Measurements from ENCODE around the gene HOXC12. TPM values are rescaled to one million over a fixed set of nuclear protein-coding genes. Genes with fewer than 3 reads are reported as not detected.

Gene HOXC12
- polyA plus RNA-seq, 3 donors, result 0.02 TPM; not detected in 2

GRCh38 chr12:53988541-53989226 is 34.0 kb downstream of the HOXC12 start:
- H3K27ac ChIP-seq (ENCODE audit: low read depth, low read length), result no peak overlapping the region
- 4 to 16% (median 14%) methylated on average over 5 of the region's 5 CpGs for WGBS, 3 donors

DNA sequence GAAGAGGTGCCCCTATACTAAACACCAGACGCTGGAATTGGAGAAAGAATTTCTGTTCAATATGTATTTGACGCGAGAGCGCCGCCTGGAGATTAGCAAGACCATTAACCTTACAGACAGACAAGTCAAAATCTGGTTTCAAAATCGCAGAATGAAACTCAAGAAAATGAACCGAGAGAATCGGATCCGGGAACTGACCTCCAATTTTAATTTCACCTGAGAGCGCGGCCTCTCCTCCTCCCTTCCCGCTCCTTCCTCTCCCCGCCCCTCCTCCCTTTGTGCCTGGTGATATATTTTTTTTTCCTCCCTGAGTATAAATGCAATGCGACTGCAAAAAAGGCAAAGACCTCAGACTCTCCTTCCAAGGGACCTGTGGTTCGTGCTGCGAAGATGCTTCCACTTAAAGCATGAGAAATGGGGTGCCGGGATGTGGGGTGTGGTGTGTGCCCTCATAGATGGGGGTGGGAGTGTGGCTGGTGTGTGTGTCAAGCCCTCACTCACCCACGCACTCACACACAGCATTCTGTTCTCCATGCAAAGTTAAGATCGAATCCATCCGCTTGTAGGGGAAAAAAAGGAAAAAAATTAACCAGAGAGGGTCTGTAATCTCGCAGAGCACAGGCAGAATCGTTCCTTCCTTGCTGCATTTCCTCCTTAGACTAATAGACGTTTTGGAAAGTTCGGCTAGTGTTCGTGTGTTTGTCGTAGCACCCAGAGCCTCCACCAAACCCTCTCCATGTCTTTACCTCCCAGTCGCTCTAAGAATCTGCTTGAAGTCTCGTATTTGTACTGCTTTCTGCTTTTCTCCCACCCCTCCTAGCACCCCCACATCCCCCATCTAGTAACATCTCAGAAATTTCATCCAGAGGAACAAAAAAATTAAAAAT is 34.8 kb downstream of the HOXC12 start:
- no peak overlapping the region for H3K27ac ChIP-seq (ENCODE audit: low read depth, low read length)
- WGBS, 3 donors, result 6 to 7% (median 6%) methylated on average over 28 of the region's 28 CpGs

DNA sequence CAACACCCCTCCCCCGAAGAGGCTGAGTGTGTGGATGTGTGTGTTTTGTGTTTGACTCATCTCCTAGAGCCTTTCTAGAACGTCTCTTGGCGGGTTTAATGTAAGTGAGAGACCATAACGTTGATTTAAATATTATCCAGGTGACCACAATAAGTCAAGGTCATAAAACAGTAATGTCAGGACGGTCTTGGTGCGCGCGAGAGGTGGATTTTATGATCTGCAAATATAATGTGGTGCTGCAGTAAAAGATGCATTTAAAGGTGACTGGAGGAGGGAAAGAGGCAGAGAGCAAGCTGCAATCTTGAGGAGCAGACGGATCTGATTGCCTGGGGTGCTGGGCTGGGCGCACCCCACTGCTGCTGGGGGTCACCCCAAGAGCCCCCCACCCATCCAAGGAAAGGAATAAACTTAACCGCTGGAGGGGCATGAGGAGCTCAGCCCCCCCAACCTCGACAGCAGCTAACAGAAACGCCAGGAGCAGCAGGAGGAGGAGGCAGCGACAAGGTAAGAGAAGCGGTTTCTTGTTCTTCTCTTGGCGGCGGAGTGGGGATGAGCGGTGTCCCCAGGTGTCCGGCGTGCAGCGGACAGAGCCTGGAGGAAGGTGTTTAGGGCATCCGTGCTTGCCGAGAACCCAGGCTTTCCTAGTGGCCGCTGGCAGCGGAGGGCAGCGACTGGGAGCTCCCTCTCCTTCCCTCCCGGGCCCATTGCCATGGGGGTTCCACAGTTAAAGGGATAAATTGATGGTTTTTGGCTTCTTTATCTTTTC is 35.8 kb downstream of the HOXC12 start:
- 4 to 22% (median 8%) methylated on average over 27 of the region's 27 CpGs for WGBS, 3 donors
- no peak overlapping the region for H3K27ac ChIP-seq (ENCODE audit: low read depth, low read length)

GRCh38 chr12:53991077-53991460 is 36.4 kb downstream of the HOXC12 start:
- 4 to 8% (median 6%) methylated on average over 8 of the region's 8 CpGs for WGBS, 3 donors

DNA sequence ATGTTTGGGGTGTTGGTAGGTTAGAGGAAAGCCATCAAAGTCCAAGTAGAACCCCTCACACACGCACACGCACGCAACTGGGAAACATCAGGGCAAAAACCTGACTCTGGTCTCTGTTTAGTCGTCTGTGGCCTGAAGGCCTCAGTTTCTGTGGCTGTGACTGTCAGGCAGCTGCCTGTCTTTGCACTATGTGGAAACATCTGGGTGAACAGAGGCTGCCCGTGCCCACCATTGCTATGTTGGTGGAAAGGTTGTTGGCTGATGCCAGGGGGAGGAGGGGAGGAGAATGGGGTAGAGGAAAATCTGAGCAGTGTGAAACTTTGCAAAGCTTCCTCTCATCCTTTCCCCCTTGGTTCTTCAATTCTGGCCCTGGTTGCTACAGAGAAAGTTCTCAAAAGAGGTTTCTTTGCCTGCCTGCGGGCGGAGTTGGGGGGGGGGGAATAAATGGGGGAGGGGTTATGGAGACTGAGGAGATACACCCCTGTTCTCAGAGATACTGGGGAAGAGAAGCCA is 37.7 kb downstream of the HOXC12 start:
- H3K27ac ChIP-seq (ENCODE audit: low read depth, low read length), result no peak overlapping the region
- 24 to 53% (median 35%) methylated on average over 7 of the region's 7 CpGs for WGBS, 3 donors

More at GRCh38 chr12:53991077-53991460, 36.4 kb downstream of the HOXC12 start:
- H3K27ac ChIP-seq (ENCODE audit: low read depth, low read length), result no peak overlapping the region

DNA sequence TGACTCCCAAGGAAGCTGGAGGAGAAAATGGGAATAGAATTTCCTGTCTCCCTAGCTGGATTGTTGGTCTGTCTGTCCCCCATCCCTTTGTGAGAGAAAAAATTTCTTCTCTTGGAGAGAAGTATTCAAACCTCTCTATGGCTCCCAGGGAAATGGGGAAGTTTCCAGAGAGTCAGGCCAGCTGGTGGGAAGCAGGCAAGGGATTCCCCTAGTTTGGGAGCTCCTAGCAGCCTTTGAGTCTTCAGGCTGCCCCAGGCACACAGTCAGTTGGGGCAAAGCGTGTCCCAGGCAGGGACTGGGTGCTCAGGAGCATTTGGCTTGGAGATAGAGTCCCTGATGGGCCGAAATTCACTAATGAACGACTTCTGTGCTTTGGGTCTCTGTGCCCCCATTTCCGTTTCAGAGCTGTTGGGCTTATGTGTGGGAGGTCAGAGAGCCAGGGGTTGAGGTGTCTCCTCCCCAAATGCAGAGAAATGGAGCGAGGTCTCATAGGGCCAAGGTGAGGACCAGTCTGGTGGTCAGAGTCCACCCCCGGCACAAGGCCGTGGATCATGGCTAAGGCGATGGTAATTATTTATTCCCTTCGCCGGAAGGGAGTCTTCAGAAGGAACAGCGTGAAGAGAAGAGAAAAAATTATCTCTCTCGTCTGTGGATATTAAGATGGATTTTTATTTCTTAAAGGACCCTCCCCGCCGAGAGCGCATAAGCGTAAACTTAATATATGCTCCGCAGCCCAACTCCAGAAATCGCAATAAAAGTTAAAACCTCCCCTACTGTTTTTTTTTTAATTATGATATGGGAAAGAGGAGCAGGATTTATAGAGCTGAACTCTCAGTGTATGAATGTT is 38.7 kb downstream of the HOXC12 start:
- WGBS, 3 donors, result 29 to 48% (median 33%) methylated on average over 18 of the region's 18 CpGs
- no peak overlapping the region for H3K27ac ChIP-seq (ENCODE audit: low read depth, low read length)

GRCh38 chr12:53994009-53994263 is 39.2 kb downstream of the HOXC12 start:
- 4 to 12% (median 11%) methylated on average over 19 of the region's 19 CpGs for WGBS, 3 donors
- no peak overlapping the region for H3K27ac ChIP-seq (ENCODE audit: low read depth, low read length)

- H3K27ac ChIP-seq (ENCODE audit: low read depth, low read length), result no peak overlapping the region
Observed at GRCh38 chr12:53994264-53995001, 39.7 kb downstream of the HOXC12 start.

DNA sequence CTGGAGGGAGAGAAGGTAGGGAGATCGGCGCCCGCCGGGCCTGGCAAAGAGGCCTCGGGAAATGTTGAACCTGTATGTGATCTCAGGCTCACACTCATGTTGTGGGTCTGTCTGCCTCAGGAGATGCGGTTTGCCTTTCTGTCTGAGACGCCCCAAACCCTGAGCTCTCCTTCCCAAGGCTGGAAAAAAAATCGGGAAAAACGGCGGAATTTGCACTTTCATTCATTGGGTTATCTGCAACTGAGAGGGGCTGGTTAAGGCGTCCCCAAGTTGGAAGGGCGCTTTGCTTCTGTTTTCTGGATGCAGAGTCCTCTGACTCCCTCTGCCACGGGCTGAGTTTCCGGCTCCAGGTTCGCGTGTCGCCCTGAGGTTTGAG is 40.3 kb downstream of the HOXC12 start:
- WGBS, 3 donors, result 5 to 7% (median 7%) methylated on average over 17 of the region's 17 CpGs
- no peak overlapping the region for H3K27ac ChIP-seq (ENCODE audit: low read depth, low read length)

More at GRCh38 chr12:53994264-53995001, 39.7 kb downstream of the HOXC12 start:
- 4 to 10% (median 7%) methylated on average over 46 to 60 of the region's 60 CpGs for WGBS, 3 donors

DNA sequence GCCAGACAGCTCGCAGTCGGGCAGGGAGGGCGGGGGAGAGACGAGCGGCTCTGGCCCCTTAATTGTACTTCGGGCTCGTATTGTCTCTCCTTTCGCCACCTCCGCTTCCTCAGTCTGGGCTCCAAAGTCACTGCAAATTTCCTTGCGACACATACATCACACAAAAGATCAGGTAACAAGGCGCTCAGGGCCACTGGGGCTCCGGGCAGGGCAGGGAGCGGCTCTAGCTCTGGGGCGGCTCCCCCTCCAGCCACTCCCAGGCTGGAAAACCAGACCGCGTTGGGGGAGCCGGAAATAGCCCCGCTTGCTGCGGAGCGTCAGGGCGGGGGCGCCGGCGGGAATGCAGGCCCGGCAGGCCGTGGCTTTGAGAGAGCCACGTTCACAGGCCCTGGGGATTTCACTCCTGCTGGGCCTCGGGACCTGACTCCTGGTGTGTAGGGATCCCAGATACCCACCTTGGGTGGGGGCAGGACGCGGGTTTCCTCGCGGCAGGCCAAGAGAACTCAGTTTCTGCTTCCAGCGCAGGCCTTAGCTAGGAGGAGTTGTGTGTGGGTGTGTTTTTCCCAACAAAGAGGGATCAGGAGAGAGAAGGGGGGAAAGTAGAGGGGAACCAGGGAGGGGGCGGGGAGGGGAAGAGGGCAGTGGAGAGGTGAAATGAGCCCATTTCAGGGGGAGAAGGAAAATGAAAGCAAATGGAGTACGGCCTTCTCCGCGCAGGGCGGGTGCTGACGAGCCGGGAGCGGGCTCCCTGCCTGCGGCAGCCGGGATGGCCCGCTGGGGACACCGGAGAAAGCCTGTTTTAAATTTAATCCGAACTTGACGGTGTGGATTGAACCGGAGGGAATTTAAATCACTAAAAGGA is 40.9 kb downstream of the HOXC12 start:
- no peak overlapping the region for H3K27ac ChIP-seq (ENCODE audit: low read depth, low read length)
- 3 to 9% (median 5%) methylated on average over 48 of the region's 48 CpGs for WGBS, 3 donors

GRCh38 chr12:53996240-53997203 is 41.8 kb downstream of the HOXC12 start:
- 33 to 51% (median 36%) methylated on average over 28 to 29 of the region's 29 CpGs for WGBS, 3 donors
- no peak overlapping the region for H3K27ac ChIP-seq (ENCODE audit: low read depth, low read length)

- H3K27ac ChIP-seq (ENCODE audit: low read depth, low read length), result no peak overlapping the region
- WGBS, 3 donors, result 7 to 15% (median 13%) methylated on average over 35 of the region's 35 CpGs
Observed at GRCh38 chr12:53997204-53998109, 42.8 kb downstream of the HOXC12 start.

DNA sequence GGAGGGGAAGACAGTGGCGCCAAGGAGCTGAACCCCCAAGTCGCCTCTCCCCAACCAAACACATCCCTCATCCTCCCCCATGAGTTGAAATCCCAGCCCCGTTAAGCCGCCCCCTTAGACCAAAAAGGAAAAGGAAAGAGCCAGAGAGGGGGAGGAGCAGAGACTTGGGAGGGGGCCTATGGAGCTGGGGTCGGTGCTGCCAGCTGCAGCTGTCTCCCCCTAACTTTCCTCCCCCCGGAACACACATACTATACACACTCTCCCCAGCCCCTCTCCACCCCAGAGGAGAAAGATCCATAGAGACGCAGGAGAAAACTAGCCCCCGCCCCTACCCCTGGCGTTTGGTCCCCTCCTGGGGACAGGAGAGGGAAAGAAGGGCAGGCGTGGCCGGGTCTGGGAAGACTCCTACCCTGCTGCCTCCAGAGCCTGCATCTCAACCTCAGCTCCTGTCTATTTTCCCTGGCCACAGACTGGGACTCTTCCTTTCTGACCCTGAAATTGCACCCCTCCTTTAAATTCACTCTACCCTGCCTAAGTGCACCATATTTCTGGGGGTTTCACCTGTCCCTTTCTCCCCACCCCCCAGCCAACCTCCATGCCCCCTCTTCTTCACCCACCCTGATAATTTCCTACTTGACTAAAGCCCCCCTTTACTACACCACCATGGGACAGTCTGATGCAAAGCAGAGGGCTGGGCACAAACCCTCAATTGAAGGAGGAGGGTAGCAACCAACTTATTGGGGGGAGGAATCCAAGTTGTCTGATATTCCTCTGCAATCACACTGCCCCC is 43.6 kb downstream of the HOXC12 start:
- WGBS, 3 donors, result 9 to 19% (median 15%) methylated on average over 10 to 11 of the region's 11 CpGs
- H3K27ac ChIP-seq (ENCODE audit: low read depth, low read length), result no peak overlapping the region

DNA sequence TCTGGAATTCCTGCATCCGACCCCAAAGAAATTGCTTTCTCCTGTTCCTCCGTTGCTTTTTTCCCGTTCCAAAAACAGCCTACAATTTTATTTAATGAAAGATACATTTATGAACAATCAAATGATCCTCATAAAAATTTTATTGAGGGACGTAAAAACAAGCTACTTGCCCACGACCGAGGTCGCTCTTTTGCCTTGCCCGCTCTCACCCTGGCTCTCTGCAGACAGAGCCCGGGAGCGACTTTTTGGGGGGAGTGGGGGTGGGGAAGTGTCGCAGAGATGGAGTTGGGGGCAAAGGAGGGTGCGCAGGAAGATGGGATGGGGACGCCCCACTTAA is 44.2 kb downstream of the HOXC12 start:
- WGBS, 3 donors, result 10 to 14% (median 12%) methylated on average over 13 of the region's 13 CpGs
- H3K27ac ChIP-seq (ENCODE audit: low read depth, low read length), result no peak overlapping the region

Data from adipose tissue (tissue), 3 donors.